Liver (tissue), 9 donors: ENCODE measurements around the gene ANKZF1. TPM values are rescaled to one million over a fixed set of nuclear protein-coding genes. Genes with fewer than 3 reads are reported as not detected.

Source experiments
- DNase-seq: peaks from one replicate; pipeline ENCODE4 v3.0.0-alpha.2; 2017; ENCODE audit warnings: low spot score
- H3K27ac ChIP-seq, 2 donors: one replicate each; pipeline ENCODE4 v1.7.0; 2013; ENCODE audit warnings: inconsistent platforms in 2 of 2, low read length in 2 of 2, control low read depth in 1 of 2, low read depth in 1 of 2, mild to moderate bottlenecking in 1 of 2
- H3K27me3 ChIP-seq, 4 donors: one replicate each; pipeline versions ENCODE4 v1.6.1 to v1.7.0; 2013; ENCODE audit warnings: low read length in 3 of 4, inconsistent platforms in 1 of 4, mild to moderate bottlenecking in 1 of 4, moderate library complexity in 1 of 4; ENCODE audit not compliant: control insufficient read depth in 4 of 4, insufficient read depth in 4 of 4
- H3K36me3 ChIP-seq, 4 donors: one replicate each; pipeline versions ENCODE4 v1.6.1 to v1.7.0; 2013; ENCODE audit warnings: low read length in 3 of 4, mild to moderate bottlenecking in 3 of 4, low read depth in 1 of 4, moderate library complexity in 1 of 4; ENCODE audit not compliant: control insufficient read depth in 4 of 4, insufficient read depth in 3 of 4
- H3K4me1 ChIP-seq, 4 donors: one replicate each; pipeline versions ENCODE4 v1.6.1 to v1.7.0; 2013; ENCODE audit warnings: low read length in 3 of 4, mild to moderate bottlenecking in 3 of 4, moderate library complexity in 1 of 4; ENCODE audit not compliant: control insufficient read depth in 4 of 4, insufficient read depth in 4 of 4
- H3K4me3 ChIP-seq, 3 donors: one replicate each; pipeline versions ENCODE4 v1.6.1 to v1.7.0; 2013; ENCODE audit warnings: low read length in 3 of 3, control low read depth in 1 of 3, low read depth in 1 of 3, mild to moderate bottlenecking in 1 of 3
- H3K9ac ChIP-seq, 2 donors: one replicate each; pipeline ENCODE4 v1.7.0; 2013; ENCODE audit warnings: low read length in 2 of 2, mild to moderate bottlenecking in 2 of 2, moderate library complexity in 2 of 2, control low read depth in 1 of 2, low read depth in 1 of 2
- H3K9me3 ChIP-seq, 4 donors: one replicate each; pipeline versions ENCODE4 v1.6.1 to v1.7.0; 2013; ENCODE audit warnings: low read length in 3 of 4; ENCODE audit not compliant: control insufficient read depth in 4 of 4
- CTCF ChIP-seq: fragments of 150-350 bp; IDR thresholded peaks from 2 replicates; pipeline ENCODE4 v1.5.1; 2017; ENCODE audit warnings: improper control_type of control experiment, low read depth, low read length; ENCODE audit not compliant: missing input control
- EGR1 ChIP-seq, 2 donors: IDR thresholded peaks; 2 replicates each; pipeline ENCODE4 v1.6.1; 2016 to 2018; ENCODE audit warnings: antibody characterized with exemption in 2 of 2, low read depth in 2 of 2
- FOXA1 ChIP-seq: IDR thresholded peaks from 2 replicates; pipeline ENCODE4 v1.6.1; 2016; ENCODE audit warnings: antibody characterized with exemption
- FOXA2 ChIP-seq: IDR thresholded peaks from 2 replicates; pipeline ENCODE4 v1.6.1; 2016; ENCODE audit warnings: antibody characterized with exemption
- HNF4A ChIP-seq, 2 donors: conservative IDR thresholded peaks; 2 replicates each; pipeline ENCODE4 v1.6.1; 2016; ENCODE audit warnings: antibody characterized with exemption in 2 of 2, mild to moderate bottlenecking in 2 of 2
- HNF4G ChIP-seq: IDR thresholded peaks from 2 replicates; pipeline ENCODE4 v1.6.1; 2016; ENCODE audit warnings: antibody characterized with exemption
- RAD21 ChIP-seq, 2 donors: IDR thresholded peaks; 2 replicates each; pipeline ENCODE4 v1.6.1; 2016; ENCODE audit warnings: antibody characterized with exemption in 2 of 2, mild to moderate bottlenecking in 2 of 2
- RXRA ChIP-seq, 2 donors: IDR thresholded peaks; 2 replicates each; pipeline ENCODE4 v1.6.1; 2017 to 2018; ENCODE audit warnings: antibody characterized with exemption in 2 of 2, mild to moderate bottlenecking in 1 of 2
- SP1 ChIP-seq: IDR thresholded peaks from 2 replicates; pipeline ENCODE4 v1.6.1; 2018; ENCODE audit warnings: antibody characterized with exemption, mild to moderate bottlenecking
- TAF1 ChIP-seq: conservative IDR thresholded peaks from 2 replicates; pipeline ENCODE4 v1.6.1; 2016; ENCODE audit warnings: antibody characterized with exemption, mild to moderate bottlenecking
- YY1 ChIP-seq: IDR thresholded peaks from 2 replicates; pipeline ENCODE4 v1.6.1; 2016; ENCODE audit warnings: antibody characterized with exemption, mild to moderate bottlenecking
- WGBS: extraction: QIAGEN DNeasy Blood & Tissue Kit; methylation state at CpG from one replicate; pipeline ENCODE4 v1.1.7; 2013; 5-methylcytosine and 5-hydroxymethylcytosine counted together
- polyA plus RNA-seq, 2 donors: library from polyadenylated mRNA; stranded (reverse) in 1 of 2; unstranded in 1 of 2; fragments of 200-250 nt in 1 of 2; fragments of >200 nt in 1 of 2; fragmentation: Nextera tagmentation in 1 of 2; extraction: Ambion mirVana in 1 of 2; gene quantifications; one replicate each; pipeline versions ENCODE4 v1.2.1 to v1.2.3, GENCODE V29; 2013 to 2015
- total RNA-seq, 2 donors: library from RNA; depleted of rRNA; stranded (reverse); fragments of >200 nt; gene quantifications; one replicate each; pipeline ENCODE4 v1.2.3, GENCODE V29; 2014
- TF ChIP-seq, protein P1 (sequence below): IDR thresholded peaks from 2 replicates; pipeline ENCODE4 v1.6.1; 2016; ENCODE audit warnings: antibody characterized with exemption
- TF ChIP-seq, protein P2 (sequence below): IDR thresholded peaks from 2 replicates; pipeline ENCODE4 v1.6.1; 2016; ENCODE audit warnings: antibody characterized with exemption, mild to moderate bottlenecking
- donor health status: healthy.
- donor health status: healthy.
- donor health status: healthy.
- donor health status: healthy.
- donor health status: healthy.

ANKZF1 gene
- total and polyA plus RNA-seq, 4 donors, result 9.0 to 30.6 (median 20.5) TPM

- peak; percentile 3 for TF ChIP-seq CTCF
Measured at GRCh38 chr2:219269362-219270054, 39.9 kb downstream of the ANKZF1 start (continued).

- TF ChIP-seq, protein P1, sequence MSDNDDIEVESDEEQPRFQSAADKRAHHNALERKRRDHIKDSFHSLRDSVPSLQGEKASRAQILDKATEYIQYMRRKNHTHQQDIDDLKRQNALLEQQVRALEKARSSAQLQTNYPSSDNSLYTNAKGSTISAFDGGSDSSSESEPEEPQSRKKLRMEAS, result no peak
- peak; percentile 45 to 65 for TF ChIP-seq RXRA (IDR thresholded peaks at IDR 0.05)
- peak; percentile 43 for TF ChIP-seq SP1
- no peak for TF ChIP-seq RAD21 (IDR thresholded peaks at IDR 0.05)
- peak; percentile 58 to 63 for TF ChIP-seq HNF4A (conservative IDR thresholded peaks at IDR 0.05)
- no peak for TF ChIP-seq FOXA2
- TF ChIP-seq CTCF, result no peak
- no peak for TF ChIP-seq EGR1 (IDR thresholded peaks at IDR 0.05; ENCODE audit: low read depth in 2 of 2)
- TF ChIP-seq HNF4G, result peak; percentile 27
- H3K4me3 ChIP-seq, result no peak overlapping the region
- H3K4me1 ChIP-seq, result peaks cover 6 to 16% (median 12%) of the 10 kb centered on the region in 4 donors
- no peak overlapping the region for H3K27ac ChIP-seq
- no peaks in the 10 kb centered on the region for H3K27me3 ChIP-seq
- no peak overlapping the region for H3K9ac ChIP-seq
- DNase-seq, result no peak
- H3K36me3 ChIP-seq, result no peaks in the 10 kb centered on the region
- no peaks in the 10 kb centered on the region for H3K9me3 ChIP-seq
- 31% methylated on average over 5 of the region's 5 CpGs for WGBS
Measured at GRCh38 chr2:219270055-219270372, 40.4 kb downstream of the ANKZF1 start.

DNA sequence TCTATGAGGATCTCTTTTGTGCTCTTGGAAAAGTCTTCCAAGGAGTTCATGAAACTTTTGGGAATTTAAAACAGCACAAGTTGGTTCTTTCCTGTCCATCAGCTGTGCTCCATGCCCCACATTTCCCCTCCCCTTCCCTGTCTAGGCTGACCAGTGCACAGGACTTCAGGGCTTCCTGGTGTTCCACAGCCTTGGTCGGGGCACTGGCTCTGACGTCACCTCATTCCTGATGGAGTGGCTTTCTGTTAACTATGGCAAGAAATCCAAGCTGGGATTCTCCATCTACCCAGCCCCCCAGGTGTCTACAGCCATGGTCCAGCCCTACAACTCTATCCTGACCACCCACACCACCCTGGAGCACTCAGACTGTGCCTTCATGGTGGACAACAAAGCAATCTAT is 41.4 kb downstream of the ANKZF1 start:
- H3K4me3 ChIP-seq, result no peak overlapping the region

More for the DNA sequence above, 41.4 kb downstream of the ANKZF1 start:
- Histone ChIP-seq H3K9me3 (no peaks in the 10 kb centered on the region), H3K27me3 (no peaks in the 10 kb centered on the region), H3K27ac (no peak overlapping the region), H3K9ac (no peak overlapping the region), H3K36me3 (no peaks in the 10 kb centered on the region), H3K4me1 (peaks cover 6 to 16% (median 12%) of the 10 kb centered on the region in 4 donors)
- no peak for DNase-seq
- TF ChIP-seq, protein P2, sequence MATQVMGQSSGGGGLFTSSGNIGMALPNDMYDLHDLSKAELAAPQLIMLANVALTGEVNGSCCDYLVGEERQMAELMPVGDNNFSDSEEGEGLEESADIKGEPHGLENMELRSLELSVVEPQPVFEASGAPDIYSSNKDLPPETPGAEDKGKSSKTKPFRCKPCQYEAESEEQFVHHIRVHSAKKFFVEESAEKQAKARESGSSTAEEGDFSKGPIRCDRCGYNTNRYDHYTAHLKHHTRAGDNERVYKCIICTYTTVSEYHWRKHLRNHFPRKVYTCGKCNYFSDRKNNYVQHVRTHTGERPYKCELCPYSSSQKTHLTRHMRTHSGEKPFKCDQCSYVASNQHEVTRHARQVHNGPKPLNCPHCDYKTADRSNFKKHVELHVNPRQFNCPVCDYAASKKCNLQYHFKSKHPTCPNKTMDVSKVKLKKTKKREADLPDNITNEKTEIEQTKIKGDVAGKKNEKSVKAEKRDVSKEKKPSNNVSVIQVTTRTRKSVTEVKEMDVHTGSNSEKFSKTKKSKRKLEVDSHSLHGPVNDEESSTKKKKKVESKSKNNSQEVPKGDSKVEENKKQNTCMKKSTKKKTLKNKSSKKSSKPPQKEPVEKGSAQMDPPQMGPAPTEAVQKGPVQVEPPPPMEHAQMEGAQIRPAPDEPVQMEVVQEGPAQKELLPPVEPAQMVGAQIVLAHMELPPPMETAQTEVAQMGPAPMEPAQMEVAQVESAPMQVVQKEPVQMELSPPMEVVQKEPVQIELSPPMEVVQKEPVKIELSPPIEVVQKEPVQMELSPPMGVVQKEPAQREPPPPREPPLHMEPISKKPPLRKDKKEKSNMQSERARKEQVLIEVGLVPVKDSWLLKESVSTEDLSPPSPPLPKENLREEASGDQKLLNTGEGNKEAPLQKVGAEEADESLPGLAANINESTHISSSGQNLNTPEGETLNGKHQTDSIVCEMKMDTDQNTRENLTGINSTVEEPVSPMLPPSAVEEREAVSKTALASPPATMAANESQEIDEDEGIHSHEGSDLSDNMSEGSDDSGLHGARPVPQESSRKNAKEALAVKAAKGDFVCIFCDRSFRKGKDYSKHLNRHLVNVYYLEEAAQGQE, result no peak
- TF ChIP-seq YY1 (no peak), FOXA1 (no peak), TAF1 (no peak), RAD21 (IDR thresholded peaks at IDR 0.05) (no peak)
- WGBS, result 85% methylated on average over 2 of the region's 2 CpGs
